ENCODE data around the gene SLCO3A1. TPM values are rescaled to one million over a fixed set of nuclear protein-coding genes. Genes with fewer than 3 reads are reported as not detected.

Gene SLCO3A1
- total RNA-seq, 3 donors from 2014 or later: 8.5 to 14.1 (median 13.6) TPM

- H3K9me3 ChIP-seq: no peaks in the 10 kb centered on the region
- TF ChIP-seq CTCF (IDR thresholded peaks at IDR 0.05) (no peak), POLR2AphosphoS5 (IDR thresholded peaks at IDR 0.05) (peak in 1 of 3 donors; percentile 34)
- intact Hi-C loops (cut with DNase I; ENCODE audit: low total_unique reads): no loop called here
Measured at GRCh38 chr15:92120094-92120795, 266.7 kb downstream of the SLCO3A1 start.

GRCh38 chr15:92121047-92121446 is 267.5 kb downstream of the SLCO3A1 start:
- Histone ChIP-seq H3K9me3 (no peaks in the 10 kb centered on the region), H3K36me3 (no peaks in the 10 kb centered on the region), H3K27me3 (no peaks in the 10 kb centered on the region), H3K4me3 (no peak overlapping the region), H3K27ac (no peak overlapping the region), H3K4me1 (peaks cover 0 to 7% of the 10 kb centered on the region in 2 donors)
- no peak for TF ChIP-seq POLR2A (IDR thresholded peaks at IDR 0.05)
- no peak for TF ChIP-seq CTCF (IDR thresholded peaks at IDR 0.05)
- no peak for TF ChIP-seq POLR2AphosphoS5 (IDR thresholded peaks at IDR 0.05)
- intact Hi-C loops (cut with DNase I; ENCODE audit: low total_unique reads): no loop called here
- DNase-seq (ENCODE audit: low spot score in 2 of 2): no peak

More at GRCh38 chr15:92120094-92120795, 266.7 kb downstream of the SLCO3A1 start:
- Histone ChIP-seq H3K36me3 (no peaks in the 10 kb centered on the region), H3K4me3 (no peak overlapping the region), H3K27me3 (no peaks in the 10 kb centered on the region), H3K4me1 (peaks cover 0 to 7% of the 10 kb centered on the region in 2 donors), H3K27ac (no peak overlapping the region)
- no peak for DNase-seq (ENCODE audit: low spot score in 2 of 2)

- Histone ChIP-seq H3K4me1 (peaks cover 0 to 3% of the 10 kb centered on the region in 2 donors), H3K27me3 (no peaks in the 10 kb centered on the region), H3K27ac (no peak overlapping the region), H3K4me3 (no peak overlapping the region), H3K9me3 (no peaks in the 10 kb centered on the region), H3K36me3 (no peaks in the 10 kb centered on the region)
- DNase-seq (ENCODE audit: low spot score in 2 of 2): no peak
- TF ChIP-seq CTCF (IDR thresholded peaks at IDR 0.05) (no peak), POLR2AphosphoS5 (IDR thresholded peaks at IDR 0.05) (no peak), POLR2A (IDR thresholded peaks at IDR 0.05) (no peak)
- intact Hi-C loops (cut with DNase I; ENCODE audit: low total_unique reads): no loop called here
Measured at GRCh38 chr15:92122259-92122658, 268.8 kb downstream of the SLCO3A1 start.

- no peak for TF ChIP-seq POLR2A (IDR thresholded peaks at IDR 0.05)
- TF ChIP-seq CTCF (IDR thresholded peaks at IDR 0.05): no peak
- no peak for TF ChIP-seq POLR2AphosphoS5 (IDR thresholded peaks at IDR 0.05)
- intact Hi-C loops (cut with DNase I; ENCODE audit: low total_unique reads): no loop called here
- Histone ChIP-seq H3K4me3 (no peak overlapping the region), H3K27ac (no peak overlapping the region), H3K4me1 (no peaks in the 10 kb centered on the region), H3K27me3 (no peaks in the 10 kb centered on the region), H3K9me3 (no peaks in the 10 kb centered on the region), H3K36me3 (no peaks in the 10 kb centered on the region)
- DNase-seq (ENCODE audit: low spot score in 2 of 2): no peak
Measured at GRCh38 chr15:92123962-92124656, 270.6 kb downstream of the SLCO3A1 start.

GRCh38 chr15:92124657-92125010 is 271.1 kb downstream of the SLCO3A1 start:
- no peaks in the 10 kb centered on the region for H3K36me3 ChIP-seq

More at GRCh38 chr15:92124657-92125010, 271.1 kb downstream of the SLCO3A1 start:
- no peaks in the 10 kb centered on the region for H3K4me1 ChIP-seq
- H3K9me3 ChIP-seq: no peaks in the 10 kb centered on the region
- H3K27me3 ChIP-seq: no peaks in the 10 kb centered on the region
- DNase-seq (ENCODE audit: low spot score in 2 of 2): no peak
- TF ChIP-seq POLR2A (IDR thresholded peaks at IDR 0.05): no peak
- TF ChIP-seq CTCF (IDR thresholded peaks at IDR 0.05): no peak
- no peak for TF ChIP-seq POLR2AphosphoS5 (IDR thresholded peaks at IDR 0.05)
- no peak overlapping the region for H3K4me3 ChIP-seq
- no peak overlapping the region for H3K27ac ChIP-seq
- intact Hi-C loops (cut with DNase I; ENCODE audit: low total_unique reads): no loop called here
